HEK293 (cell line): ENCODE results near the gene CPM.

Experiments used
- CTCF ChIA-PET: fragments of 350-600 bp; formaldehyde crosslinking; extraction: SDS; loops from one replicate; lab custom pipeline; 2021; ENCODE audit warnings: antibody characterized with exemption; lab: Yijun Ruan, JAX
- POLR2A ChIA-PET: fragments of 300-600 bp; formaldehyde crosslinking; extraction: SDS; loops from one replicate; lab custom pipeline; 2020; ENCODE audit warnings: antibody characterized with exemption, inconsistent platforms; lab: Yijun Ruan, JAX
- H3K27ac ChIP-seq: fragments of 200-500 bp; sonication (Bioruptor generic); 2 replicates; pipeline ENCODE4 v1.5.1; 2014; ENCODE audit warnings: low read depth, low read length, control low read depth, inconsistent platforms; ENCODE audit errors: extremely low read depth
- H3K36me3 ChIP-seq, 2 experiments: fragments of 200-500 bp in 1 of 2; sonication (Bioruptor generic) in 1 of 2; 1 replicate in 1 of 2; 2 replicates in 1 of 2; pipeline ENCODE4 v1.5.1; 2014 to 2017; ENCODE audit warnings: inconsistent platforms in 2 of 2, low read length in 2 of 2; ENCODE audit not compliant: control insufficient read depth in 2 of 2, insufficient read depth in 1 of 2
- H3K4me1 ChIP-seq: fragments of 200-500 bp; sonication (Bioruptor generic); 2 replicates; pipeline ENCODE4 v1.5.1; 2014; ENCODE audit warnings: mild to moderate bottlenecking, low read length, inconsistent platforms; ENCODE audit not compliant: control insufficient read depth, insufficient read depth
- H3K4me3 ChIP-seq: 2 replicates; pipeline ENCODE4 v1.5.1; 2011; ENCODE audit warnings: low read depth, mild to moderate bottlenecking, control low read depth, low read length, moderate library complexity
- H3K9me3 ChIP-seq: fragments of 200-500 bp; sonication (Bioruptor generic); 2 replicates; pipeline ENCODE4 v1.5.1; 2014; ENCODE audit warnings: low read depth, low read length, inconsistent platforms; ENCODE audit not compliant: control insufficient read depth, insufficient read depth
- EGR2 ChIP-seq: fragments of 450-650 bp; formaldehyde crosslinking; IDR thresholded peaks from 2 replicates; pipeline ENCODE4 v1.5.1; 2016; ENCODE audit warnings: low read depth, missing biosample characterization, missing genetic modification characterization
- GLI4 ChIP-seq: fragments of 450-650 bp; formaldehyde crosslinking; IDR thresholded peaks from 2 replicates; pipeline ENCODE4 v1.5.1; 2016; ENCODE audit warnings: missing biosample characterization, missing genetic modification characterization
- GLIS2 ChIP-seq: fragments of 450-650 bp; formaldehyde crosslinking; IDR thresholded peaks from 2 replicates; pipeline ENCODE4 v1.5.1; 2016; ENCODE audit warnings: missing biosample characterization, missing genetic modification characterization
- IKZF3 ChIP-seq: fragments of 450-650 bp; IDR thresholded peaks from 2 replicates; pipeline ENCODE4 v1.5.0; 2018; ENCODE audit warnings: missing biosample characterization, mild to moderate bottlenecking, missing genetic modification characterization, moderate library complexity
- KLF1 ChIP-seq: fragments of 450-650 bp; formaldehyde crosslinking; IDR thresholded peaks from 2 replicates; pipeline ENCODE4 v1.5.1; 2016; ENCODE audit warnings: missing biosample characterization, missing genetic modification characterization
- KLF16 ChIP-seq: fragments of 450-650 bp; formaldehyde crosslinking; IDR thresholded peaks from 2 replicates; pipeline ENCODE4 v1.5.1; 2017; ENCODE audit warnings: missing biosample characterization, missing genetic modification characterization
- KLF7 ChIP-seq: fragments of 450-650 bp; formaldehyde crosslinking; IDR thresholded peaks from 2 replicates; pipeline ENCODE4 v1.5.1; 2016; ENCODE audit warnings: missing biosample characterization, missing genetic modification characterization, borderline replicate concordance
- MZF1 ChIP-seq: fragments of 450-650 bp; formaldehyde crosslinking; IDR thresholded peaks from 2 replicates; pipeline ENCODE4 v1.5.1; 2017; ENCODE audit warnings: missing biosample characterization, missing genetic modification characterization, borderline replicate concordance
- SALL2 ChIP-seq: fragments of 450-650 bp; formaldehyde crosslinking; IDR thresholded peaks from 2 replicates; pipeline ENCODE4 v1.5.0; 2017; ENCODE audit warnings: missing biosample characterization, mild to moderate bottlenecking, missing genetic modification characterization, borderline replicate concordance
- TRIM28 ChIP-seq: IDR thresholded peaks from 2 replicates; pipeline ENCODE4 v1.6.1; 2011; ENCODE audit warnings: low read length, control low read depth, borderline replicate concordance
- WT1 ChIP-seq: fragments of 450-650 bp; formaldehyde crosslinking; IDR thresholded peaks from 2 replicates; pipeline ENCODE4 v1.5.1; 2016; ENCODE audit warnings: missing biosample characterization, missing genetic modification characterization
- ZBTB10 ChIP-seq: fragments of 450-650 bp; formaldehyde crosslinking; IDR thresholded peaks from 2 replicates; pipeline ENCODE4 v1.5.1; 2016; ENCODE audit warnings: missing biosample characterization, missing genetic modification characterization
- ZNF146 ChIP-seq: fragments of 450-650 bp; formaldehyde crosslinking; IDR thresholded peaks from 2 replicates; pipeline ENCODE4 v1.5.1; 2016; ENCODE audit warnings: missing biosample characterization, missing genetic modification characterization
- ZNF23 ChIP-seq: fragments of 450-650 bp; formaldehyde crosslinking; IDR thresholded peaks from 2 replicates; pipeline ENCODE4 v1.5.1; 2016; ENCODE audit warnings: missing biosample characterization, missing genetic modification characterization, borderline replicate concordance
- ZNF24 ChIP-seq: fragments of 450-650 bp; formaldehyde crosslinking; IDR thresholded peaks from 2 replicates; pipeline ENCODE4 v1.5.1; 2016; ENCODE audit warnings: missing biosample characterization, missing genetic modification characterization
- ZNF248 ChIP-seq: fragments of 450-650 bp; formaldehyde crosslinking; IDR thresholded peaks from 2 replicates; pipeline ENCODE4 v1.5.1; 2017; ENCODE audit warnings: missing biosample characterization, missing genetic modification characterization
- ZNF292 ChIP-seq: fragments of 450-650 bp; formaldehyde crosslinking; IDR thresholded peaks from 2 replicates; pipeline ENCODE4 v1.5.1; 2016; ENCODE audit warnings: low read depth, missing biosample characterization, missing genetic modification characterization, borderline replicate concordance
- ZNF354C ChIP-seq: fragments of 450-650 bp; formaldehyde crosslinking; IDR thresholded peaks from 2 replicates; pipeline ENCODE4 v1.5.1; 2016; ENCODE audit warnings: missing biosample characterization, missing genetic modification characterization, low read depth, borderline replicate concordance
- ZNF394 ChIP-seq: fragments of 450-650 bp; formaldehyde crosslinking; IDR thresholded peaks from 2 replicates; pipeline ENCODE4 v1.5.1; 2016; ENCODE audit warnings: missing biosample characterization, missing genetic modification characterization, mild to moderate bottlenecking, moderate library complexity, borderline replicate concordance
- ZNF426 ChIP-seq: fragments of 450-650 bp; formaldehyde crosslinking; IDR thresholded peaks from 2 replicates; pipeline ENCODE4 v1.5.1; 2017; ENCODE audit warnings: missing biosample characterization, missing genetic modification characterization, mild to moderate bottlenecking, inconsistent platforms, moderate library complexity
- ZNF664 ChIP-seq: fragments of 450-650 bp; formaldehyde crosslinking; IDR thresholded peaks from 2 replicates; pipeline ENCODE4 v1.5.1; 2016; ENCODE audit warnings: missing biosample characterization, missing genetic modification characterization
- ZNF692 ChIP-seq: fragments of 450-650 bp; formaldehyde crosslinking; IDR thresholded peaks from 2 replicates; pipeline ENCODE4 v1.5.1; 2016; ENCODE audit warnings: missing biosample characterization, missing genetic modification characterization
- ZNF785 ChIP-seq: fragments of 450-650 bp; formaldehyde crosslinking; IDR thresholded peaks from 2 replicates; pipeline ENCODE4 v1.5.1; 2016; ENCODE audit warnings: missing biosample characterization, missing genetic modification characterization
- ZNF843 ChIP-seq: fragments of 450-650 bp; formaldehyde crosslinking; IDR thresholded peaks from 2 replicates; pipeline ENCODE4 v1.5.1; 2016; ENCODE audit warnings: missing biosample characterization, missing genetic modification characterization

Gene CPM

GRCh38 chr12:68978678-68979077 is 45.7 kb upstream of the CPM start:
- Histone ChIP-seq H3K27ac (no peak overlapping the region), H3K9me3 (no peaks in the 10 kb centered on the region), H3K4me1 (no peaks in the 10 kb centered on the region), H3K36me3 (no peaks in the 10 kb centered on the region), H3K4me3 (no peak overlapping the region)
- POLR2A ChIA-PET = no interaction called here
- CTCF ChIA-PET = no interaction called here
- no peak for TF ChIP-seq WT1 (tag by site-specific recombination)
- TF ChIP-seq, all 188 proteins: peak for 0

GRCh38 chr12:68977909-68978610 is 45.1 kb upstream of the CPM start:
- Histone ChIP-seq H3K27ac (no peak overlapping the region), H3K4me1 (no peaks in the 10 kb centered on the region), H3K4me3 (no peak overlapping the region), H3K9me3 (no peaks in the 10 kb centered on the region), H3K36me3 (no peaks in the 10 kb centered on the region)
- no peak for TF ChIP-seq KLF1
- ChIA-PET CTCF (no interaction called here), POLR2A (no interaction called here)

GRCh38 chr12:68977335-68977734 is 44.4 kb upstream of the CPM start:
- POLR2A ChIA-PET = no interaction called here

GRCh38 chr12:68976395-68976841 is 43.4 kb upstream of the CPM start:
- Histone ChIP-seq H3K4me3 (no peak overlapping the region), H3K36me3 (no peaks in the 10 kb centered on the region), H3K27ac (no peak overlapping the region), H3K9me3 (no peaks in the 10 kb centered on the region), H3K4me1 (no peaks in the 10 kb centered on the region)
- ChIA-PET POLR2A (interaction anchor here (0.5 kb wide), 1 partner anchor 32 kb away, joined by 3 read pairs; no protein-coding TSS in a partner anchor), CTCF (no interaction called here)
- no peak for TF ChIP-seq ZNF394 (tag by site-specific recombination)
- TF ChIP-seq ZNF248 (tag by site-specific recombination) = no peak
- no peak for TF ChIP-seq ZNF24 (tag by site-specific recombination)
- no peak for TF ChIP-seq ZNF292 (tag by site-specific recombination)
- no peak for TF ChIP-seq SALL2
- no peak for TF ChIP-seq TRIM28
- TF ChIP-seq MZF1 (tag by site-specific recombination) = no peak
- TF ChIP-seq KLF7 (tag by site-specific recombination) = no peak
- no peak for TF ChIP-seq IKZF3 (tag by site-specific recombination)
- no peak for TF ChIP-seq ZNF785 (tag by site-specific recombination)
- no peak for TF ChIP-seq ZNF146 (tag by site-specific recombination)
- TF ChIP-seq EGR2 = no peak
- no peak for TF ChIP-seq KLF16 (tag by site-specific recombination)

More at GRCh38 chr12:68977335-68977734, 44.4 kb upstream of the CPM start:
- Histone ChIP-seq H3K27ac (no peak overlapping the region), H3K4me1 (no peaks in the 10 kb centered on the region), H3K36me3 (no peaks in the 10 kb centered on the region), H3K9me3 (no peaks in the 10 kb centered on the region), H3K4me3 (no peak overlapping the region)
- CTCF ChIA-PET = no interaction called here
- TF ChIP-seq ZNF664 (tag by site-specific recombination) (no peak), ZNF692 (no peak), ZNF146 (tag by site-specific recombination) (no peak), ZNF23 (tag by site-specific recombination) (no peak), ZBTB10 (tag by site-specific recombination) (no peak), ZNF843 (tag by site-specific recombination) (no peak), GLI4 (tag by site-specific recombination) (no peak), ZNF354C (tag by site-specific recombination) (no peak), GLIS2 (no peak), ZNF426 (tag by site-specific recombination) (no peak), ZNF292 (tag by site-specific recombination) (no peak)
